ENCODE measurements around the gene THRAP3.
A peak's percentile ranks its signal among the peaks of the same experiment; 100 is the strongest.
"Not testable (repeated sequence)": the region's sequence is repeated elsewhere in the genome, so short reads cannot be mapped to it uniquely, and the experiment has no call there.

Gene THRAP3

DNA sequence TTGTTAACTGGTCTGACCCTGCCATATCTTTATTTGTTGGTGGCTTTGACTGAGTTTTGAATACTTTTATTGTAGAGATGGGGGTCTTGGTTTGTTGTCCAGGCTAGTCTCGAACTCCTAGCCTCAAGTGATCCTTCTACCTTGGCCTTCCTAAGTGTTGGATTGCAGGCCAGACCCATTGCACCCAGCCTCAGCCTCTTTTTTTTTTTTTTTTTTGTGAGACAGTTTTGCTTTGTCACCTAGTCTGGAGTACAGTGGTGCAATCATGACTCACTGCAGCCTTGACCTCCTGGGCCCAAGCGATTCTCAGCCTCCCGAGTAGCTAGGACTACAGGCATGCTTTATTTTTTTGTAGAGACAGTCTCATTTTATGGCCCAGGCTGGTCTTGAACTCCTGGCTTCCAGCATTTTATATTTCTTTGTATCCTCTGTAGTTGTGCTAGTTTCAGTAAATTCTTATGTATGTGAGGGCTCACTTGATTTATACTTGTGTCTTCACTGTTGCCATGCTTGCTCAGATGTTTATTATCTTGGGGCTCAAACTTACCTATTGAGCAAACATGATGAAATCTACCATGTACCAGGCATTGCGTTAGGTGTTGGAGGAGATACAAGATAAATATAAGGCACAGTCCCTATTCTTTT is 24.1 kb downstream of the THRAP3 start:
- DNase-seq (ENCODE audit: low read depth in 2 of 3, low spot score in 1 of 3) = no peak

GRCh38 chr1:36251794-36252481 is 27.7 kb downstream of the THRAP3 start:
- DNase-seq (ENCODE audit: low read depth in 2 of 3, low spot score in 1 of 3) = no peak

- not testable (repeated sequence) for DNase-seq (ENCODE audit: low read depth in 2 of 3, low spot score in 1 of 3)
Observed at GRCh38 chr1:36252482-36252824, 28.2 kb downstream of the THRAP3 start.

- DNase-seq (ENCODE audit: low read depth in 2 of 3, low spot score in 1 of 3) = no peak
Observed at GRCh38 chr1:36253161-36253862, 29.1 kb downstream of the THRAP3 start.

- DNase-seq (ENCODE audit: low read depth in 2 of 3, low spot score in 1 of 3) = no peak
Observed at GRCh38 chr1:36256558-36257374, 32.5 kb downstream of the THRAP3 start.

- DNase-seq (ENCODE audit: low read depth in 2 of 3, low spot score in 1 of 3) = no peak
Observed at GRCh38 chr1:36257375-36257767, 33.1 kb downstream of the THRAP3 start.

DNA sequence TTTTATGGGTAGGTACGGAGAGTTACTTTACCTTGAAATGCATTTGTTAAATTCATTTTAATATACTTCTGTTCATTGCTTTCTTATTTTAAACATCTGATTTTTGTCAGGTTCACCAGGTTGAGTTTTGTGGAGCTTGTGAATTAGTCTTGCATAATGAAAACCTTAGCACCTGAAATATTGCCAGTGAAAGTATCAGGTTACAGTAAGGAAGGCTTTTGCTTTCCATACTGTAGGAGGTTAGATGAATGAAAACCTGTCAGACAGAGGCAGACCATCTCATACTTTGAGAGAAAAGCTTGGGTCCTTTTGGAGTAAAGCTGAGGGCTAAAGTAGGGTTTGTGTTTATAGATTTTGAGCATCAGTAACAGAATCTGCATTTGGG is 34.7 kb downstream of the THRAP3 start:
- DNase-seq (ENCODE audit: low read depth in 2 of 3, low spot score in 1 of 3) = no peak

DNA sequence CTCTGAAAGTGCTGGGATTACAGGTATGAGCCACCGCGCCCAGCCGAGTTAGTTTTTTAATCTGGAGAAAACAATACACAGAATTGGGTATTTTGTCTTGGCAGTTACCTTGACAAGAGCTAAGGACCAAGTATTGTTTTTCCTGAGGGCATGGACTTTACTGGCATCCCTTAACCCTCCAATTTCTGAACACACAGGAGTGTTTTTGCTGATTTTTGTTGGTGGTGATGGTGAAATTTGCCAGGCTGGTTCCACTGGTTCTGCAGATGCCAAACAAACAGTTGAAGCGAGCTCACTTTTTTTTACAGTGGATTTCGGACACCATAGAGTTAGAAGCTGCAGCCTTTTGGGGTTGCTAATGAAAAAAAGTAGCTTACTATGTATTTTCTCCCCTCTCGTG is 44.7 kb downstream of the THRAP3 start:
- no peak for DNase-seq (ENCODE audit: low read depth in 2 of 3, low spot score in 1 of 3)

- DNase-seq (ENCODE audit: low read depth in 2 of 3, low spot score in 1 of 3) = no peak
Observed at GRCh38 chr1:36269408-36269838, 45.2 kb downstream of the THRAP3 start.

GRCh38 chr1:36273024-36273423 is 48.8 kb downstream of the THRAP3 start:
- no peak for DNase-seq (ENCODE audit: low read depth in 2 of 3, low spot score in 1 of 3)

DNA sequence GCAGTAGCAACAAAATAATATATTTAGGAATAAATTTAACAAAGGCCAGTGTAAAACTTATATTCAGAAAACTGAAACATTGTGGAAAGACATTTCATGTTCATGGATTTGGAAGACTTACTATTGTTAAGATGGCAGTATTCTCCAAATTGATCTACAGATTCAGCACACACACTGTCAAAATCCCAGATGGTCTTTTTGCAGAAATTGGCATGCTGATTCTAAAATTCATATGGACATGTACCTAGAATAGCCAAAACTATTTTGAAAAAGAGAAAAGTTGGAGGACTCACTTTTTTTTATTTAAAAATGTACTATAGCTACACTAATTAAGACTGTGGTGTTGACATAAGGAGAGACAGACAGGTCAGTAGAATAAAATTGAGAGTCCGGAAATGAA is 50.0 kb downstream of the THRAP3 start:
- DNase-seq (ENCODE audit: low read depth in 2 of 3, low spot score in 1 of 3) = no peak

DNA sequence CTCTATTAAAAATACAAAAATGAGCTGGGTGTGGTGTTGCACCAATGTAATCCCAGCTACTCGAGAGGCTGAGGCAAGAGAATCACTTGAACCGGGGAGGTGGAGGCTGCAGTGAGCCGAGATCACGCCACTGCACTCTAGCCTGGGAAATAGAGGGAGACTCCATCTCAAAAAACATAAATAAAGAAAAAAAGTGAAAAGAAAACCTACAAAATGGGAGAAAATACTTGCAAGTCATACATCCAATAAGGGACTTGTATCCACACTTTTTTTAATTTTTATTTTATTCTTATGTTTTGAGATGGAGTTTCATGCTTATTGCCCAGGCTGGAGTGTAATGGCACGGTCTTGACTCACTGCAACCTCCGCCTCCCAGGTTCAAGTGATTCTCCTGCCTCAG is 52.4 kb downstream of the THRAP3 start:
- no peak for DNase-seq (ENCODE audit: low read depth in 2 of 3, low spot score in 1 of 3)

DNA sequence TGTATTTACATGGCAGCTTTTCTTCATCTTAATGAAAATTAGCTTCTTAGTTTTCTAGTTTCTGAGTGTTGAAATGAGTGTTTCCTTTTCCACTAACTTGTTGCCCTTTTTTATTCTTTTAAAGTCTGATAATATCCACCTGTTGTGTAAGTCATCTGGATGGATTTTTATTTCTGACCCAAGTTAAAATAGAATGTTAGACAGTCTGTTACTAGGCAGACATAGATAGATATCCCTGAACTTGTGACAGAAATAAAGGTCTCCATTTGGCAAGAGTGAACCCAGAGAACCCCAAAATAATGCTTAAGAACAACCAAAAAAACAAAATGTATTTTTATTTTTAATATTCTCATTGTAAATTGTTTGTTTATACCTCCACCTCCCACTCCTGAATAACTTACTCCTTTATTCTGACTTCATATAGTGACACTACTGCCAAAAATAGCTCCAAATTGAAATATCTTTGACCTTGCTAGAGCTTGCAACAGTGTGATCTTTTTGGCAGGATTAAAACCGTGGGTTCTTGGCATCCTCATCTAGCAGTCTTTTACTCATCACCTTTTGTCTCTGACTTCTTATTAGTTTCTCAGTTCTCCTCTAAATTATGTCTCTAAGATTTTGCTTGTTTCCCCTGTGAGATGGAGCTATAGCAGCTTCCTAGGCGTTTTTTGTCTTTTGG is 55.0 kb downstream of the THRAP3 start:
- DNase-seq (ENCODE audit: low read depth in 2 of 3, low spot score in 1 of 3) = no peak

DNA sequence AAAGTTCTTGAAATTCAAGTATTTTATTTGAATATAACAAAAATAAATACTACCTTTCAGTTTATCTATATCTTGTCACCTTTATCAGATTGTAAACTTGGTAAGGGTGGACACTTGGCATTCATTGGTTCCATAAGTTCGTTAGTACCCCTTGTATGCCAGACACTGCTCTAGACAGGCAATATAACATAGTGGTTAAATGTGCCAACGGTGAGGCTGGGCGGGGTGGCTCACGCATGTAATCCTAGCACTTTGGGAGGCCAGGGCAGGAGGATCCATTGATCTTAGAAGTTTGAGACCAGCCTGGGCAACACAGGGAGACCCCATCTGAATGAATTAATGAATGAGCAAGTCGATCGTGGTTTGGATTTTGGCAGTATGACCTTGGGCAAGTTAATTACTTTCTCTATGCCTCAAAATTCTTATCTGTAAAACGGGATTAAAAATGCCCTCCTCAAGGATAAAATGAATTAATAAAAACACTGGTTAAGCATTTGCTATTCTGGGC is 55.6 kb downstream of the THRAP3 start:
- no peak for DNase-seq (ENCODE audit: low read depth in 2 of 3, low spot score in 1 of 3)

DNA sequence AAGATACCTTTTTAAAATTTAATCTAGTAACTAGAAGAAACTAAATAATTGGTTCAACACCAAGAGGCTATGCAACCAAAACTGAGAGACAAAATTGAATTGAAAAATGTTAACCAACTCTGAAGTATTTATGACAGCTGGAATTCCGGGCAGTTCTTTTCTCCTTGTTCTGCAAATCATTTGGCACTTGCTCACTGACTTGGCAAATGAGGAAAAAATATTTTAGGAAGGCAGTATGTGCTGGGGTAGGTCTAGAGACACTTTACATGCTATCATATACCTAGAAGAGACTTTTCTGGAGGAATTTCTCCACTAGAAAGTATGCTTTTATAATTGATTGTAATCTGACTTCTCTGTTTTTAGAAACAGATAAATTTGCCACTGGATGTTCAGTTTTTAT is 59.8 kb downstream of the THRAP3 start:
- DNase-seq (ENCODE audit: low read depth in 2 of 3, low spot score in 1 of 3) = no peak

GRCh38 chr1:36284517-36284916 is 60.3 kb downstream of the THRAP3 start:
- DNase-seq (ENCODE audit: low read depth in 2 of 3, low spot score in 1 of 3) = no peak

- peak in 2 of 3 donors; percentile 41 to 65 for DNase-seq (ENCODE audit: low read depth in 2 of 3, low spot score in 1 of 3)
Observed at GRCh38 chr1:36285443-36286101, 61.3 kb downstream of the THRAP3 start.

DNA sequence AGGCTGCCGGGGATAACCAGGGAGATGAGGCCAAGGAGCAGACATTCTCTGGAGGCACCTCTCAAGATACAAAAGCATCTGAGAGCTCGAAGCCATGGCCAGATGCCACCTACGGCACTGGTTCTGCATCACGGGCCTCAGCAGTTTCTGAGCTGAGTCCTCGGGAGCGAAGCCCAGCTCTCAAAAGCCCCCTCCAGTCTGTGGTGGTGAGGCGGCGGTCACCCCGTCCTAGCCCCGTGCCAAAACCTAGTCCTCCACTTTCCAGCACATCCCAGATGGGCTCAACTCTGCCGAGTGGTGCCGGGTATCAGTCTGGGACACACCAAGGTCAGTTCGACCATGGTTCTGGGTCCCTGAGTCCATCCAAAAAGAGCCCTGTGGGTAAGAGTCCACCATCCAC is 62.6 kb downstream of the THRAP3 start:
- no peak for DNase-seq (ENCODE audit: low read depth in 2 of 3, low spot score in 1 of 3)

DNA sequence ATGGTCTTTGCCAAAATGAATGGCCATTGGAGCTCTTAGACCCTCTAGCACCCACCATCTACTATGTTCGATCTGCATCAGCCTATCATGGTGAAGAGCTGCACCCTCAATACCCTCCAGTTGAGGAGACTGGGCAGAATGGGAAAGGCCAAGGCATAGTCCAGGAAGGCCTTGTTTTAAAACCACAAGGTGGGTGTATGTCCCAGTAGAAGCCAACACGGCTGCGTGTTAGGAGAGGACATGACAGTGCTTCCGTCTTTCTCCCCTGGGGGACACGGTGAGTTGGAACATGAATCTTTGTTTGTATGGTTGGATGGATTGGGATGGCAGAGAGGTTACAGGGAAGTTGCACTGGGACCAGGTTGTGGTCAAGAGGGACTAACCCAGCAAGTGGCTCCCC is 63.4 kb downstream of the THRAP3 start:
- no peak for DNase-seq (ENCODE audit: low read depth in 2 of 3, low spot score in 1 of 3)

DNA sequence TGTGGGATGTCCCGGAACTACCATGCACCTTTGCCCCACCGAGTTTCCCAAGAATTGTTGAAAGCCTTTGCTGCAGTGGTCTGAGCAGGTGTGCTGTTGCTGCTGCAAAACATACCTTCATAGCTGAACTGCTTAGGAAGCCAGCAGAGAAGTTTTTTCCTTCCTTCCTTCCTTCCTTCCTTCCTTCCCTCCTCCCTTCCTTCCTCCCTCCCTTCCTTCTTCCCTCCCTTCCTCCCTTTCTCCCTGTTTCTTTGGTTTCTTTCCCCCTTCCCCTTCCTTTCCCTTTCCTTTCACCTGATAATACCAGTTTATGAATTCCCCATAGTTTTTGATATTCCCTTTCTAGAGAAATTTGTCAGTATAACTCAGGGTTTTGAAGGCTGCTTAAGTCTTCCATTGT is 71.1 kb downstream of the THRAP3 start:
- no peak for DNase-seq (ENCODE audit: low read depth in 2 of 3, low spot score in 1 of 3)
